Gastrocnemius medialis (tissue), 4 donors: ENCODE data around the gene UQCC5.

ENCODE experiments used
- CTCF ChIP-seq, 5 experiments: fragments of 450-650 bp in 3 of 5; fragments of 200-600 bp in 2 of 5; sonication (generic) in 2 of 5; IDR thresholded peaks in 4 of 5; conservative IDR thresholded peaks in 1 of 5; 1 replicate in 4 of 5; 2 replicates in 1 of 5; pipeline ENCODE4 v1.5.1; 2016 to 2019; ENCODE audit warnings: antibody characterized with exemption in 5 of 5, mild to moderate bottlenecking in 3 of 5, moderate library complexity in 3 of 5
- POLR2A ChIP-seq, 2 donors: fragments of 450-650 bp; IDR thresholded peaks; one replicate each; pipeline ENCODE4 v1.6.1; 2017; ENCODE audit warnings: antibody characterized with exemption in 2 of 2, mild to moderate bottlenecking in 2 of 2, moderate library complexity in 2 of 2

- TF ChIP-seq CTCF (IDR thresholded peaks at IDR 0.05 in 4 of 5, conservative IDR thresholded peaks at IDR 0.05 in 1 of 5): no peak
- no peak for TF ChIP-seq POLR2A (IDR thresholded peaks at IDR 0.05)
These were observed 21.8 kb upstream of the UQCC5 start for GRCh38 chr3:52514576-52514975.
